Endothelial cell of umbilical vein (primary cell): ENCODE measurements around the gene THSD7A. TPM values are rescaled to one million over a fixed set of nuclear protein-coding genes. Genes with fewer than 3 reads are reported as not detected.

Experiments
- BruUV-seq: library from RNA; stranded (reverse); fragments of 400-500 nt; replicated peaks from 2 replicates; lab custom pipeline; 2021; lab: Mats Ljungman, UMichigan
- CTCF ChIA-PET: fragments of 300-600, 350-600 bp; sonication (Branson Sonifier 250); formaldehyde crosslinking; loops from one replicate; lab custom pipeline; 2021; ENCODE audit warnings: antibody characterized with exemption, inconsistent platforms; lab: Charles Lee
- POLR2A ChIA-PET: fragments of 300-600, 350-600 bp; sonication (Branson Sonifier 250); formaldehyde crosslinking; loops from one replicate; lab custom pipeline; 2021; ENCODE audit warnings: antibody characterized with exemption, inconsistent platforms; lab: Charles Lee
- DNase-seq: peaks from one replicate; pipeline ENCODE4 v3.0.0-alpha.2; 2011; ENCODE audit warnings: low read depth, low spot score
- FAIRE-seq: peaks from 2 replicates; lab custom pipeline; 2011; peaks lifted over from hg19 to GRCh38; lab: Jason Lieb, UNC
- H2AFZ ChIP-seq: 2 replicates; pipeline ENCODE4 v1.6.0; 2012; ENCODE audit warnings: low read depth, low read length, control low read depth, inconsistent platforms
- H3K27ac ChIP-seq: 2 replicates; pipeline ENCODE4 v1.5.1; 2011; ENCODE audit warnings: low read depth, mild to moderate bottlenecking, control low read depth, low read length, moderate library complexity; ENCODE audit not compliant: insufficient read depth
- H3K27me3 ChIP-seq, 2 experiments: 2 replicates each; pipeline versions ENCODE4 v1.6.0 to v1.6.1; 2011; ENCODE audit warnings: low read length in 2 of 2, mixed read lengths in 1 of 2; ENCODE audit not compliant: control insufficient read depth in 2 of 2, insufficient read depth in 2 of 2
- H3K36me3 ChIP-seq, 2 experiments: 2 replicates in 1 of 2; 3 replicates in 1 of 2; pipeline ENCODE4 v1.5.1; 2011; ENCODE audit warnings: low read length in 2 of 2, mild to moderate bottlenecking in 1 of 2, moderate library complexity in 1 of 2; ENCODE audit not compliant: control insufficient read depth in 2 of 2, insufficient read depth in 2 of 2; ENCODE audit errors: extremely low read depth in 1 of 2
- H3K4me1 ChIP-seq: 3 replicates; pipeline ENCODE4 v1.5.1; 2011; ENCODE audit warnings: mild to moderate bottlenecking, low read length; ENCODE audit not compliant: control insufficient read depth, insufficient read depth; ENCODE audit errors: extremely low read depth
- H3K4me2 ChIP-seq: 2 replicates; pipeline ENCODE4 v1.6.1; 2011; ENCODE audit warnings: low read length, control low read depth, mixed read lengths; ENCODE audit not compliant: insufficient read depth
- H3K4me3 ChIP-seq, 3 experiments: fragments of 200-600 bp in 1 of 3; sonication (generic), shearing (Covaris generic) in 1 of 3; replicated peaks in 1 of 3; 2 replicates each; pipeline ENCODE4 v1.5.1; 2011 to 2016; ENCODE audit warnings: control low read depth in 3 of 3, low read length in 3 of 3, mild to moderate bottlenecking in 2 of 3, inconsistent platforms in 1 of 3, low read depth in 1 of 3, moderate library complexity in 1 of 3; ENCODE audit not compliant: insufficient read depth in 1 of 3
- H3K79me2 ChIP-seq: 2 replicates; pipeline ENCODE4 v1.6.0; 2012; ENCODE audit warnings: low read length, inconsistent platforms; ENCODE audit not compliant: control insufficient read depth, insufficient read depth
- H3K9ac ChIP-seq: replicated peaks from 2 replicates; pipeline ENCODE3; 2011; ENCODE audit warnings: low read length, control low read depth; ENCODE audit not compliant: insufficient read depth; ENCODE audit errors: extremely low read depth
- H3K9me1 ChIP-seq: replicated peaks from 3 replicates; pipeline ENCODE4 v1.6.0; 2011; ENCODE audit warnings: mild to moderate bottlenecking, low read length; ENCODE audit not compliant: control insufficient read depth, insufficient read depth; ENCODE audit errors: extremely low read depth
- H3K9me3 ChIP-seq: replicated peaks from 2 replicates; pipeline ENCODE4 v1.5.1; 2012; ENCODE audit warnings: low read length, inconsistent platforms; ENCODE audit not compliant: control insufficient read depth, insufficient read depth
- H4K20me1 ChIP-seq: replicated peaks from 2 replicates; pipeline ENCODE3; 2011; ENCODE audit warnings: mild to moderate bottlenecking, low read length; ENCODE audit not compliant: control insufficient read depth, insufficient read depth; ENCODE audit errors: extremely low read depth
- FOS ChIP-seq: IDR thresholded peaks from 2 replicates; pipeline ENCODE4 v1.6.1; 2011; ENCODE audit warnings: mild to moderate bottlenecking, low read length, moderate library complexity, borderline replicate concordance; ENCODE audit not compliant: insufficient read depth
- MYC ChIP-seq: IDR thresholded peaks from one replicate; pipeline ENCODE4 v1.6.1; 2011; ENCODE audit warnings: mild to moderate bottlenecking, low read depth, low read length
- POLR2A ChIP-seq: IDR thresholded peaks from 2 replicates; pipeline ENCODE4 v1.6.1; 2012; ENCODE audit warnings: low read depth, mild to moderate bottlenecking, control low read depth, low read length
- POLR2AphosphoS5 ChIP-seq: IDR thresholded peaks from 2 replicates; pipeline ENCODE4 v1.6.1; 2012; ENCODE audit warnings: low read depth, mild to moderate bottlenecking, control low read depth, low read length, moderate library complexity; ENCODE audit not compliant: insufficient read depth
- dilution Hi-C: fragments of 300-500 bp; cut with MboI; formaldehyde crosslinking; loops from one replicate; pipeline ENCODE4 v1.15.0; 2019; ENCODE audit warnings: low sequenced_read_pairs; ENCODE audit not compliant: extremely low pct_ligation_motif_present
- intact Hi-C: fragments of 100-400 bp; cut with micrococcal nuclease; formaldehyde crosslinking; loops from one replicate; pipeline ENCODE4 v1.10.0; 2022
- polyA plus RNA-seq, 4 experiments: library from polyadenylated mRNA; depleted of rRNA in 3 of 4; stranded (reverse) in 3 of 4; unstranded in 1 of 4; fragments of >200 nt; gene quantifications; 2 replicates each; pipeline versions ENCODE4 v1.2.1 to v1.2.3, GENCODE V29; 2011 to 2012; ENCODE audit warnings: missing spikeins in 1 of 4
- total RNA-seq: library from RNA; stranded (reverse); gene quantifications from 2 replicates; pipeline ENCODE4 v1.2.3, GENCODE V29; 2021
- TF ChIP-seq, protein P1 (sequence below): IDR thresholded peaks from 2 replicates; pipeline ENCODE4 v1.6.1; 2011; ENCODE audit not compliant: insufficient read depth, insufficient read length
- TF ChIP-seq, protein P2 (sequence below), 2 donors: IDR thresholded peaks; 1 replicate in 1 of 2; 2 replicates in 1 of 2; pipeline ENCODE4 v1.5.1; 2011; ENCODE audit warnings: low read length in 2 of 2, mild to moderate bottlenecking in 2 of 2, moderate library complexity in 2 of 2, control low read depth in 1 of 2, inconsistent platforms in 1 of 2, low read depth in 1 of 2; ENCODE audit not compliant: insufficient read depth in 1 of 2; ENCODE audit errors: extremely low read depth in 1 of 2

Gene THSD7A
- total and polyA plus RNA-seq, 2 donors (not counting 3 experiments of a cell fraction or from before 2014, with no cell fraction given): 3.3 to 12.7 TPM

DNA sequence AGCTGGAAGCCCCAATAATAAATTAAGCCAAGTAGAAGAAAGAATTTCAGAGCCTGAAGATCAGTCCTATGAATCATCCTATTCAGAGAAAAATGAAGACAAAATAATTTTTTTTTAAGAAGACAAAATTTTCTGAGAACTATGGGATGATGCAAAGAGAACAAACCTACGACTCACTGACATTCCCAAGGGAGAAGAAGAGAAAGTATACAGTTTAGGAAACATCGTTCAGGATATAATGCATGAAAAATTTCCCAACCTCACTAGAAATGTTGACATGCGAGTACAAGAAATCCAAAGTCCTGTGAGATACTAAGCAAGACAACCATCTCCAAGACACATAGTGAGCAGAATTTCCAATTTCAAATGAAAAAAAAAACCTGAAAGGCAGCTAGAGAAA is 150.5 kb downstream of the THSD7A start:
- H4K20me1 ChIP-seq: no peaks in the 10 kb centered on the region
- dilution Hi-C loops (no loop called here), intact Hi-C loops (no loop called here)
- no peak overlapping the region for H2AFZ ChIP-seq
- no peak overlapping the region for H3K9ac ChIP-seq
- no peaks in the 10 kb centered on the region for H3K9me3 ChIP-seq
- DNase-seq (no peak), FAIRE-seq (no peak)
- H3K27me3 ChIP-seq: no peaks in the 10 kb centered on the region
- BruUV-seq: no TSS peak
- H3K9me1 ChIP-seq: no peaks in the 10 kb centered on the region
- CTCF ChIA-PET: no interaction called here
- H3K36me3 ChIP-seq: no peaks in the 10 kb centered on the region
- no peak overlapping the region for H3K4me3 ChIP-seq
- no peak overlapping the region for H3K4me2 ChIP-seq
- H3K27ac ChIP-seq: no peak overlapping the region
- no peaks in the 10 kb centered on the region for H3K79me2 ChIP-seq
- TF ChIP-seq POLR2AphosphoS5: no peak
- TF ChIP-seq POLR2A: no peak
- POLR2A ChIA-PET: no interaction called here
- no peaks in the 10 kb centered on the region for H3K4me1 ChIP-seq

DNA sequence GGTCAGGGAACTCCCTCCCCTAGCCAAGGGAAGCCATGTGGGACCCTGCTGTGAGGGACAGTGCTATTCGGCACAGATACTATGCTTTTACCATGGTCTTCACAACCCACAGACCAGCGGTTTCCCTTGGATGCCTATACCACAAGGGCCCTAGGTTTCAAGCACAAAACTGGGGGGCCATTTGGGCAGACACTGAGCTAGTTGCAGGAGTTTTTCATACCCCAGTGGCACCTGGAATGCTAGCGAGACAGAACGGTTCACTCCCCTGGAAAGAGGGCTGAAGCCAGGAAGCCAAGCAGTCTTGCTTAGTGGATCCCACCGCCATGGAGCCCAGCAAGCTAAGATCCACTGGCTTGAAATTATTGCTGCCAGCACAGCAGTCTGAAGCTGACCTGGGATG is 156.8 kb downstream of the THSD7A start:
- no peaks in the 10 kb centered on the region for H3K9me1 ChIP-seq
- no peak overlapping the region for H3K4me2 ChIP-seq
- ChIA-PET POLR2A (no interaction called here), CTCF (no interaction called here)
- no peaks in the 10 kb centered on the region for H3K79me2 ChIP-seq
- H3K4me3 ChIP-seq: no peak overlapping the region
- no peaks in the 10 kb centered on the region for H3K27me3 ChIP-seq
- intact Hi-C loops (no loop called here), dilution Hi-C loops (no loop called here)
- no TSS peak for BruUV-seq
- FAIRE-seq (no peak), DNase-seq (no peak)
- no peak overlapping the region for H3K9ac ChIP-seq
- H2AFZ ChIP-seq: no peak overlapping the region
- no peaks in the 10 kb centered on the region for H3K36me3 ChIP-seq
- TF ChIP-seq, protein P1, sequence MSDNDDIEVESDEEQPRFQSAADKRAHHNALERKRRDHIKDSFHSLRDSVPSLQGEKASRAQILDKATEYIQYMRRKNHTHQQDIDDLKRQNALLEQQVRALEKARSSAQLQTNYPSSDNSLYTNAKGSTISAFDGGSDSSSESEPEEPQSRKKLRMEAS: no peak
- no peak for TF ChIP-seq MYC
- TF ChIP-seq FOS: no peak
- TF ChIP-seq, protein P2, sequence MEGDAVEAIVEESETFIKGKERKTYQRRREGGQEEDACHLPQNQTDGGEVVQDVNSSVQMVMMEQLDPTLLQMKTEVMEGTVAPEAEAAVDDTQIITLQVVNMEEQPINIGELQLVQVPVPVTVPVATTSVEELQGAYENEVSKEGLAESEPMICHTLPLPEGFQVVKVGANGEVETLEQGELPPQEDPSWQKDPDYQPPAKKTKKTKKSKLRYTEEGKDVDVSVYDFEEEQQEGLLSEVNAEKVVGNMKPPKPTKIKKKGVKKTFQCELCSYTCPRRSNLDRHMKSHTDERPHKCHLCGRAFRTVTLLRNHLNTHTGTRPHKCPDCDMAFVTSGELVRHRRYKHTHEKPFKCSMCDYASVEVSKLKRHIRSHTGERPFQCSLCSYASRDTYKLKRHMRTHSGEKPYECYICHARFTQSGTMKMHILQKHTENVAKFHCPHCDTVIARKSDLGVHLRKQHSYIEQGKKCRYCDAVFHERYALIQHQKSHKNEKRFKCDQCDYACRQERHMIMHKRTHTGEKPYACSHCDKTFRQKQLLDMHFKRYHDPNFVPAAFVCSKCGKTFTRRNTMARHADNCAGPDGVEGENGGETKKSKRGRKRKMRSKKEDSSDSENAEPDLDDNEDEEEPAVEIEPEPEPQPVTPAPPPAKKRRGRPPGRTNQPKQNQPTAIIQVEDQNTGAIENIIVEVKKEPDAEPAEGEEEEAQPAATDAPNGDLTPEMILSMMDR (IDR thresholded peaks at IDR 0.05; ENCODE audit: extremely low read depth in 1 of 2, insufficient read depth in 1 of 2, low read depth in 1 of 2, low read length in 2 of 2): no peak
- no peak overlapping the region for H3K27ac ChIP-seq
- no peaks in the 10 kb centered on the region for H3K4me1 ChIP-seq
- H4K20me1 ChIP-seq: no peaks in the 10 kb centered on the region
- H3K9me3 ChIP-seq: no peaks in the 10 kb centered on the region
